Aorta (tissue), 5 donors: ENCODE data around the gene APBB1IP. TPM values are rescaled to one million over a fixed set of nuclear protein-coding genes. Genes with fewer than 3 reads are reported as not detected.
"Not testable (repeated sequence)": the region's sequence is repeated elsewhere in the genome, so short reads cannot be mapped to it uniquely, and the experiment has no call there.

Experiments used
- ATAC-seq: fragments of 200-7000 bp; cut with Tn5 transposase; one replicate; pipeline ENCODE4 v1.9.1; 2022; ENCODE audit warnings: moderate library complexity; ENCODE audit not compliant: low FRiP score
- DNase-seq, 2 donors: peaks; one replicate each; pipeline ENCODE4 v3.0.0-alpha.2; 2020
- H3K27ac ChIP-seq, 2 donors: one replicate each; pipeline ENCODE4 v1.5.1; 2013; ENCODE audit warnings: low read length in 2 of 2, mild to moderate bottlenecking in 2 of 2, moderate library complexity in 2 of 2, control low read depth in 1 of 2, inconsistent platforms in 1 of 2, low read depth in 1 of 2
- H3K27me3 ChIP-seq, 2 donors: one replicate each; pipeline ENCODE4 v1.6.1; 2013; ENCODE audit warnings: control low read depth in 1 of 2, low read length in 1 of 2, mild to moderate bottlenecking in 1 of 2, moderate library complexity in 1 of 2; ENCODE audit not compliant: insufficient read depth in 2 of 2, control insufficient read depth in 1 of 2
- H3K36me3 ChIP-seq, 2 donors: one replicate each; pipeline ENCODE4 v1.6.1; 2013; ENCODE audit warnings: control low read depth in 1 of 2, low read length in 1 of 2, mild to moderate bottlenecking in 1 of 2; ENCODE audit not compliant: insufficient read depth in 2 of 2, control insufficient read depth in 1 of 2
- H3K4me1 ChIP-seq, 2 donors: one replicate each; pipeline ENCODE4 v1.6.1; 2013; ENCODE audit warnings: low read length in 2 of 2, control low read depth in 1 of 2, mild to moderate bottlenecking in 1 of 2, moderate library complexity in 1 of 2; ENCODE audit not compliant: insufficient read depth in 2 of 2, control insufficient read depth in 1 of 2
- H3K4me3 ChIP-seq, 2 donors: one replicate each; pipeline ENCODE4 v1.5.1; 2013; ENCODE audit warnings: low read length in 2 of 2, control low read depth in 1 of 2, mild to moderate bottlenecking in 1 of 2
- H3K9me3 ChIP-seq: one replicate; pipeline ENCODE4 v1.6.1; 2013; ENCODE audit warnings: mild to moderate bottlenecking, low read length; ENCODE audit not compliant: control insufficient read depth
- WGBS, 2 donors: extraction: QIAGEN DNeasy Blood & Tissue Kit; methylation state at CpG; one replicate each; pipeline ENCODE4 v1.1.7; 2013; 5-methylcytosine and 5-hydroxymethylcytosine counted together
- intact Hi-C, 2 donors: fragments of 100-400 bp; cut with DNase I; formaldehyde crosslinking; loops; one replicate each; pipeline versions ENCODE4 v1.14.2 to v1.15.0; 2022
- polyA plus RNA-seq, 2 donors: library from polyadenylated mRNA; stranded (reverse); fragments of 200-250 nt; gene quantifications; one replicate each; pipeline ENCODE4 v1.2.3, GENCODE V29; 2013
- total RNA-seq, 2 donors: library from RNA; stranded (reverse); fragmentation: NEBNext Ultra II Directional; extraction: Animal tissue kit (Norgen Biotek cat#: 25700); gene quantifications; one replicate each; pipeline ENCODE4 v1.2.1, GENCODE V29; 2021
- donor health status: healthy with polysubstance abuse.
- donor health status: Bipolar disorder and iron deficiency.
- donor health status: DM: no; HTN: no; CAD: no.
- donor health status: DM: no; HTN: no; CAD: no.
- donor health status: DM: yes; HTN: yes; CAD: no.

APBB1IP gene
- total and polyA plus RNA-seq, 4 donors = 0.82 to 18.5 (median 7.7) TPM

GRCh38 chr10:26586211-26586610 is 148.1 kb downstream of the APBB1IP start:
- Histone ChIP-seq H3K4me1 (no peaks in the 10 kb centered on the region), H3K4me3 (no peak overlapping the region), H3K27ac (no peak overlapping the region), H3K27me3 (no peaks in the 10 kb centered on the region), H3K36me3 (no peaks in the 10 kb centered on the region), H3K9me3 (no peaks in the 10 kb centered on the region)
- intact Hi-C loops = no loop called here
- DNase-seq (no peak), ATAC-seq (no peak)
- WGBS, 2 donors = 89% methylated on average over 11 of the region's 11 CpGs

GRCh38 chr10:26588611-26589010 is 150.5 kb downstream of the APBB1IP start:
- 86 to 87% methylated on average over 12 of the region's 12 CpGs for WGBS, 2 donors
- intact Hi-C loops = no loop called here
- DNase-seq = no peak
- no peak overlapping the region for H3K4me3 ChIP-seq
- no peaks in the 10 kb centered on the region for H3K9me3 ChIP-seq
- ATAC-seq = no peak
- no peak overlapping the region for H3K27ac ChIP-seq
- H3K27me3 ChIP-seq = no peaks in the 10 kb centered on the region
- H3K36me3 ChIP-seq = no peaks in the 10 kb centered on the region
- H3K4me1 ChIP-seq = no peaks in the 10 kb centered on the region

- WGBS, 2 donors = 43 to 49% methylated on average over 5 of the region's 5 CpGs
- H3K4me1 ChIP-seq, intact Hi-C loops, ATAC-seq, H3K27me3 ChIP-seq, H3K27ac ChIP-seq, DNase-seq, H3K4me3 ChIP-seq, H3K36me3 ChIP-seq, H3K9me3 ChIP-seq: not testable (repeated sequence)
These were observed 151.7 kb downstream of the APBB1IP start for GRCh38 chr10:26589813-26590212.

GRCh38 chr10:26593896-26594295 is 155.8 kb downstream of the APBB1IP start:
- Histone ChIP-seq H3K4me1 (no peaks in the 10 kb centered on the region), H3K4me3 (no peak overlapping the region), H3K27me3 (no peaks in the 10 kb centered on the region), H3K9me3 (no peaks in the 10 kb centered on the region), H3K36me3 (no peaks in the 10 kb centered on the region), H3K27ac (no peak overlapping the region)
- no peak for ATAC-seq
- intact Hi-C loops = no loop called here
- 49 to 50% methylated on average over 19 of the region's 19 CpGs for WGBS, 2 donors
- DNase-seq = no peak

GRCh38 chr10:26603283-26603682 is 165.1 kb downstream of the APBB1IP start:
- whole genome bisulfite sequencing, 2 donors = 12 to 23% methylated on average over 2 of the region's 2 CpGs
- ATAC-seq, H3K36me3 ChIP-seq, H3K9me3 ChIP-seq, H3K27ac ChIP-seq, intact Hi-C loops, DNase-seq, H3K4me3 ChIP-seq, H3K4me1 ChIP-seq, H3K27me3 ChIP-seq: not testable (repeated sequence)

GRCh38 chr10:26604320-26605093 is 166.4 kb downstream of the APBB1IP start:
- DNase-seq, intact Hi-C loops, H3K9me3 ChIP-seq, H3K27me3 ChIP-seq, H3K4me1 ChIP-seq, H3K27ac ChIP-seq, ATAC-seq, H3K4me3 ChIP-seq, H3K36me3 ChIP-seq: not testable (repeated sequence)
- 77 to 78% methylated on average over 13 of the region's 13 CpGs for WGBS, 2 donors

- H3K36me3 ChIP-seq, ATAC-seq: not testable (repeated sequence)
- 50 to 53% methylated on average over 4 of the region's 4 CpGs for WGBS, 2 donors
These were observed 168.3 kb downstream of the APBB1IP start for GRCh38 chr10:26606389-26606877.

GRCh38 chr10:26612151-26612915 is 174.2 kb downstream of the APBB1IP start:
- no peaks in the 10 kb centered on the region for H3K27me3 ChIP-seq
- 70 to 73% methylated on average over 5 of the region's 5 CpGs for WGBS, 2 donors
- H3K9me3 ChIP-seq = no peaks in the 10 kb centered on the region
- no peak overlapping the region for H3K4me3 ChIP-seq
- ATAC-seq (no peak), DNase-seq (no peak)
- H3K27ac ChIP-seq = no peak overlapping the region
- H3K36me3 ChIP-seq = no peaks in the 10 kb centered on the region
- intact Hi-C loops = no loop called here
- no peaks in the 10 kb centered on the region for H3K4me1 ChIP-seq

More at GRCh38 chr10:26606389-26606877, 168.3 kb downstream of the APBB1IP start:
- intact Hi-C loops, H3K9me3 ChIP-seq, H3K4me1 ChIP-seq, H3K27ac ChIP-seq, H3K27me3 ChIP-seq, H3K4me3 ChIP-seq, DNase-seq: not testable (repeated sequence)
